GM18517 (cell line): ENCODE data around the gene SFRP5.

Experiments used
- ATAC-seq: cut with Tn5 transposase; IDR thresholded peaks from one replicate; pipeline ENCODE4 v1.9.1; 2021; ENCODE audit warnings: mild to moderate bottlenecking, moderate library complexity; ENCODE audit not compliant: unreplicated experiment

Gene SFRP5

GRCh38 chr10:97766996-97767924, 4.5 kb downstream of the SFRP5 start:
- ATAC-seq = no peak

DNA sequence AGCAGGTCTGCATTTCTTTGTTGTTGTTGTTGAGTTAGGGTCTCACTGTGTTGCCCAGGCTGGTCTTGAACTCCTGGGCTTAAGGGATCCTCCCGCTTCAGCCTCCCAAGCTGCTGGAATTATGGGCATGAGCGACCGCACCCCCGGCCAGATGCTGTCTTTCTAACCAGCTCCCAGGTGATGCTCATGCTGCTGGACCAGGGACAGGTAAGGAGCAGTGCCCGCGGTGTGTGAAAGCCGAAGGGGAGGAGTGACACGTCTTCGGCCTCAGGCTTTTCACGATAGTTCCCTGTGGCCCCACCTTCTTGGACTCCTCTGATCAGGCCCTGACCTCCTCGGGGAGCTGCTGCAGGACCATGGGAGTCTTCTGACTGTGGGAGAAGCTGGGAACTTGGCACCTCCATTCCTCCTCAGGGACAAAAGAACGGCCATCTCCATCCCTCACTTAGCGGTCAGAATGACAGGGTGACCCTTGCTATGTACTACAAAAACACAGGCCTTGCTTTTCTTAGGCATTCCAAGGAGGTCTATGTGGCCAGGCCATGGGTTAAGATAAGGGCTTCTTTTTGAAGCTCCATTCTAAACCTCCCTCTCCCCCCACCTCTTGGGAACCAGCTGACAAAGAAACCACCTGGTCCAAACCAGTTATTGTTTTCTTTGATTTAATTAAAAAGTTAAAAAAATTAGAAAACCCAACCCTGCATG, 5.5 kb downstream of the SFRP5 start:
- ATAC-seq = no peak

GRCh38 chr10:97765201-97765600, 6.6 kb downstream of the SFRP5 start:
- no peak for ATAC-seq

- ATAC-seq = no peak
Observed at GRCh38 chr10:97764519-97764931, 7.3 kb downstream of the SFRP5 start.

GRCh38 chr10:97763947-97764346, 7.9 kb downstream of the SFRP5 start:
- ATAC-seq = no peak

DNA sequence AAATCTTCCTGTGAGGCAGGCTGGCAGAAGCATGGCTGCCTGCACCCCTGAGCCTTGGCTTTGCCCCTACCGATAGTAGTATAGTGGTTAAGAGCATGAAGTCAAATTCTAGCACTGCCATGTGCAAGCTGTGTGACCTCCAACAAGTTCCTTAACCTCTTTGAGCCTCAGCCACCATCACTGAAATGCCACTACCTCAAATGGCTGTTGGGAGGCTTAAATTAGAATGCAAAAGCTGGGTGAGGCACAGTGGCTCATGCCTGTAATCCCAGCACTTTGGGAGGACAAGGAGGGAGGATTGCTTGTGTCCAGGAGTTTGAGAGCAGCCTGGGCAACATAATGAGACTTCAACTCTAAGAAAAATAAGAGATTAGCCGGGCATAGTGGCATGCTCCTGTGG, 8.4 kb downstream of the SFRP5 start:
- ATAC-seq = no peak

DNA sequence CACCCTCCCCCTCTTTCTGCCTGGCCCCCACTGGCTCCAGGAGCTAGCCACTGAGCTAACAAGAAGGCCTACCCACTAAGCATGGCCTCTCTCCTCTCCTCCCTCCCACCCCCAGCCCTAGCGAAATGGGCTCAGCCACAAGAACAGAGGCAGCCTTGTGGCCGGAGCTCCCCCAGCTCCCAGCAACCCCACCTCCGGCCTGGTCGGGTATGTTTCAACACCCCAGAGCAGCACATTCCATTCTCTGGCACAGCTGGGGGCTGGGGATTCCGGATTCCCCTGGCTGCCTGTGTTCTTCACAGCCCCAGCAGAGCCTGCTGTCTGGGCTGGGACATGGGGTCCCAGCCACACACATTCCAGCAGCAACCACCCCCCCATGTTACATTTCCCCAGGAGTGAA, 9.0 kb downstream of the SFRP5 start:
- no peak for ATAC-seq

DNA sequence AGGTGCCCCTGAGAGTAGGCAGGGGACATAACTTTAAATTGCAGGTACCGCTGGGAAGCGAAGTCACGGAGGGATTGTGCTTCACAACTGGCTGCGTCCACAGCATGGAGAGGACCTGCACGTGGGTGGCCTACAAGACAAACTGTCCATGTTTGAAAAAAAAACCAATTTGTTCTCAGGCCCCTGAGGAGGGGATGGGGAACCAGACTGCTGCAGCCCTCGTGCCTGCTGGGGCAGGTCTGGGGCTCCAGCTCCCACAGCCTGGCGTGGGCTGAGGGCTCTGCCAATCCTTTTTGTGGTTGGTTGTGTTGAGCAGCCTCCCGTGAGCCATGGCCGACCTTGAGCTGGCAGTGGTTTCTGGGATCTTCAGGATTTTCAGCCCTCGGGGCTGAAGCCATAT, 9.7 kb downstream of the SFRP5 start:
- no peak for ATAC-seq

- no peak for ATAC-seq
Observed at GRCh38 chr10:97761331-97761865, 10.4 kb downstream of the SFRP5 start.

DNA sequence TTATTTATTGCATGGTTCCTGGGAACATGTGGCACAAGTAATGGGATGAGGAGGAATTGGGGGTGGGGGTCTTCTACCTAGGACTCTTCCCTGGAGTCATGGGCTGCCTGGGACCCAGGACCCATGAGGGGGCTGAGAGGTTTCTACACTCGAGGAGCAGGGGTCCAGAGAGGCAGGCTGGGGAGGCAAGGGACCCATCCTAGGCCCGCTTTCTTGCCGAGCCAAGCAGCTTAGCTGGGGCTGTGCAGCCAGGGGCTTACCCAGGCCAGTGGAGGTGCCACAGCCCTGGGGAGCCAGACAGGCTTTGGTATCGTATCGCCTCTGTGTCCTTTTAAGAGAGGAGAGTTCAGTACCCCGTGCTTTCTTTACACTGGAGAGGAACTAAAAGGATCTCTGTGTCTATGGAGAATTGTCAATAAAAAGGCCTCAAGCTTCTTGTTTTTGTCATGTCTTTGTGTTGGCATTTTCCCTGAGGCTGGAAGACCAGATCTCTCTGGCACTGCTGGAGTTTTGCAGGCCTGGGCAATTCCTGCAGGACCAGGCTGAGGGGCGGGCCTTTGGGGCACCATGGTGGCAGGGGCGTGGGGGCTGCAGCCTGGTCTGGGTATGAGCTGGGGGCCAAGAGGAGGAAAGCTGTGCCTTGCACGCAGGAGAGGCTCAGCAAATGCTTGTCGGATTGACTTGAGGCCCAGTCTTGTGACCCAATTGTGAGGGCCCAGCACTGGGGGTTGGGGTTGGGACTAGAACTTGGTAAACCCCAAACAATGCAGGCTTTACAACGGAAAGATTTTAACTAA, 11.1 kb downstream of the SFRP5 start:
- no peak for ATAC-seq

DNA sequence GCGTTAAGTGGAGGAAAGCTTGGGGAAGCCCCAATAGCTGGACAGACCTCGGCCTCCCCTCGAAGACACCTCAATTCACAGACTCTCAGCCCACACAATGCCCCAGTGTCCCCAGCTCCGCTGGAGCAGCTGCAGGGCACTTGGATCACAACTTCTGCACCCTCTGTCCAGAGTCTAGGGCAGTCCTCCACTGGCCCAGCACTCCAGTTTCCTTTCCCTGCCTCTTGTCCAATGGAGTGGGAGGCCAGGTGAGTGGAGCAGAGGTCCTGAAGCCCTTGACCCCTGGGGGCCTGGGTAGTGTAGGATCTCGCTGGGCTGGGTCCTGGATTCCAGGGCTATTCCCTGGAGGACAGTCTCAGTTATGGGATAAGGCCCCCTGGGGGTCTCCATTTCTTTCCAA, 11.9 kb downstream of the SFRP5 start:
- ATAC-seq = no peak

DNA sequence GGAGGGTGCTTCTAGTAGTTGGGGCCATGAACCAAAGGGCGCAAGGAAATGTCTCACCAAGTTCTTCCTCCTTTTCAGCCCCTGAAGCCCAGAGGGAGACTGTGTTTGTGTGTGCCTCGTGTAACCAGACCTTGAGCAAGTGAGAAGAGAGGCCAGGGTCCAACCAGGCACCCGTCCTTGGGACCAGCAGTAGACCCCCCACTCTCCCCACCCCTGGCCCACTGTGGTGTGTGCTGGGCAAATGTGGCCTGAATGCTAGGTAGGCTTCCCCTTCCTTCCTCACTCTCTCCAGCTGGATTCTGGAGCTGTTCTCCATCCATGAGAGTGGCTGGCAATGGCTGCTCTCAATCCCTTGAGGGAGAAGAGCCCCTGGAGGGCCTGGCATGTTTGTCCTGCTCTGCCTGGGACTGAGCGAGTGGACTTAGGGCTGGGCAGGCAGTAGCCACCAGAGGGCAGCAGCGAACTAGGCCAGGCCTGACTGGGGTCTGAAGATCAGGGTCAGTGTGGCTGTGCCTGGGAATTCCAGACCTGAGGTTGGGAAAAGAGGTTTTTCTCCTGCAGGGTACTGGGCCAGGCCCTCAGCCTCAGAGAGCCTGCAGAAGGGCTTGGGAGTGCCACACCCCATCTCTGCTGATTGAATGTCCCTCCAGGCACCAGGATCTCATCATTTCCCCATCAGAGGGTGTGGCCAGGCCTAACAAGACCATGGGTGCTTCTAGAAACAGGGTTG, 12.5 kb downstream of the SFRP5 start:
- no peak for ATAC-seq

GRCh38 chr10:97757471-97757870, 14.3 kb downstream of the SFRP5 start:
- ATAC-seq = no peak

- ATAC-seq = no peak
Observed at GRCh38 chr10:97755718-97756117, 16.1 kb downstream of the SFRP5 start.

DNA sequence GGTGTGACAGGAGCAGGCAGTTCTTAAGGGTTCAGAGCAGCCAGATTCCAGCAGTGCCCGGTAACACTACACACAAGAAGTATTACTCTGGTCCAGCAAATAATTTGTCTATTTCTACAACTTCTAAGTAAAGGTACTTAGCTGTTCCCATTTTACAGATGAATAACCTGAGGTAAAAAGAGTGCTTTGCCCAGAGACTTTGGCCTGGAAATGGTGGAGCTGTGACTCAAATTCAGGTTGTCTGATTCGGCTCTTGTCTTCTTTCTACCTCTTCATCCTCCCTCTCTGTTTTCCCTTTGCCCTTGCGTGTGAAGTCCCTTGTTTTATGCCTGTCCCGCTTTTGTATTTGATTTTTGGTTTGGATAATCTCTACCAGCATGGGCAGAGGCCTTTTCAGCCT, 17.1 kb downstream of the SFRP5 start:
- ATAC-seq = no peak

DNA sequence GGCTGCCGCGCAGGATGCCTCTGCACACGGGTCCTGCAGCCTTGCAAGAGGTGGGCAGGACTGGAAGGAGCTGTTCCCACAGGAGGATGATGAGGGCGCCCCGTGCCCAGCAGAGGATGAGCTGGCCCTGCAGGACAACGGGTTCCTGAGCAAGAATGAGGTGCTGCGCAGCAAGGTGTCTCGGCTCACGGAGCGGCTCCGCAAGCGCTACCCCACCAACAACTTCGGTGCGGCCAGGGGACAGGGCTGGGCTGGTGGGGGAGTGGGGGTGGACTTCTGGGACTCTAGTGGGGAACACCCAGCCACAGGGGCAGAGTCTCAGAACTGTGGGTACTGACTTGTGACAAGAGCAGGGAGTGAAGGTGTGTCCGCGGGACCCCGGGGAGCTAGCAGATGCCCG, 18.8 kb downstream of the SFRP5 start:
- ATAC-seq = no peak

- ATAC-seq = no peak
Observed at GRCh38 chr10:97748116-97748515, 23.7 kb downstream of the SFRP5 start.

DNA sequence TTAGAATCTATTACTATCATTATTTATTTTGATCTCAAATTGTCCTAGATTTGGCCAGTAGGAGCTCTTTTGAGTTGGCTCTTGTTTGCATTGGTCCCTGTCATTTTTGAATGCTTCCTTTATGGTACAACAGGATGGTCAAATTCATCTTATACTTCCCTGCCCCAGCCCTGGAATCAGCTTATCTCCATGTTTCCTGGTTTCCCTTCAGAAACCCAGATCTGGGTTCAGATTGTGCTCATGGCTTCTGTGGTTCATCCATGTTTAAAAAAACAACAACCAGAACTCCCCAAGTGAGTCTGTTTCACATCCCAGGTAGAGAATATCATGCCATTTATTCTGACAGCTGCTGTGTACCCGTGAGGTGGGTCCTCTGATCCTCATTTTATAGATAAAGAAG, 24.2 kb downstream of the SFRP5 start:
- no peak for ATAC-seq

DNA sequence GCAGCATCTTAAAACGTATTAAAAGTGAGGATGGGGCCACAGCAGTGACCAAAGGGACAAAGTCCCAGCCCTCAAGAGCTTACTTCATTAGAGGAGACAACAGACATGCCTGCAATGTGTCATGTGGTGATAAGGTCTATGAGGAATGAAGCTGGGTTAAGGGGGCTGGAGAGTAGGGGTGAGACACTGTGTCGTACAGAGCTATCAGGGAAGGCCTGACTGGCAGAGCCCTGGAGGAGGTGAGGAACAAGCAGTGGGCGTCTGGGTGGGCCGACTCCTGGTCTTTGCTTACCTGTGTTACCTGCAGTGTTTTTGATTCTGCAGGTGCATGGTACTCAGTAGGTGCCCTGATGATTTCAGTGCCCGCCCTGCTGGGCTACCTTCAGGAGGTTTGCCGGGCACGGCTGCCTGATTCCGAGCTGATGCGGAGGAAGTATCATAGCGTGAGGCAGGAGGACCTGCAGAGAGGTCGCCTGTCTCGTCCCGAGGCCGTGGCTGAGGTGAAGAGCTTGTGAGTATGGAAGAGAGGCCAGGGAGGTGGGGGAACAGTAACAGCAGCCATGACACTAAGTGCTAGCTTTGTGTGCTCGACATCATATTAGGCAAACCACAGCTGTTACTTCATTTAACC, 27.3 kb downstream of the SFRP5 start:
- ATAC-seq = no peak
